Astrocyte (in vitro differentiated cells and primary cell): Measurements from ENCODE around the gene UNC50.

Experiments
- CTCF ChIP-seq: IDR thresholded peaks from 2 replicates; pipeline ENCODE4 v1.5.1; 2011; ENCODE audit warnings: low read depth, mild to moderate bottlenecking, inconsistent platforms, low read length, moderate library complexity; ENCODE audit not compliant: insufficient read depth
- EZH2 ChIP-seq: IDR thresholded peaks from 2 replicates; pipeline ENCODE4 v1.6.1; 2012; ENCODE audit warnings: mild to moderate bottlenecking, low read length, inconsistent platforms; ENCODE audit not compliant: insufficient read depth

GRCh38 chr2:98585386-98585785 lies 23.0 kb upstream of the UNC50 start:
- TF ChIP-seq CTCF = no peak
- TF ChIP-seq EZH2 = no peak
